Dermis microvascular lymphatic vessel endothelial cell (primary cell): ENCODE results near the gene PDGFRB. TPM values are rescaled to one million over a fixed set of nuclear protein-coding genes. Genes with fewer than 3 reads are reported as not detected.

Experiments
- DNase-seq, 2 donors: peaks; one replicate each; pipeline versions ENCODE4 v3.0.0 to v3.0.0-alpha.2; 2010; ENCODE audit warnings: low read depth in 2 of 2
- total RNA-seq: library from RNA; depleted of rRNA; stranded (reverse); fragments of >200 nt; gene quantifications from 2 replicates; pipeline ENCODE4 v1.2.1, GENCODE V29; 2014

Gene PDGFRB
- total RNA-seq, 1 donor from 2014 or later: 5.0 TPM

GRCh38 chr5:150181766-150182545 lies 26.3 kb upstream of the PDGFRB start:
- no peak for DNase-seq

- no peak for DNase-seq
Measured at GRCh38 chr5:150181027-150181426, 25.4 kb upstream of the PDGFRB start.

- peak; percentile 12 to 51 for DNase-seq
Measured at GRCh38 chr5:150180241-150181026, 24.8 kb upstream of the PDGFRB start.

GRCh38 chr5:150179019-150179620 lies 23.5 kb upstream of the PDGFRB start:
- DNase-seq: no peak

- DNase-seq: no peak
Measured at GRCh38 chr5:150178262-150178661, 22.6 kb upstream of the PDGFRB start.

GRCh38 chr5:150177721-150178120 lies 22.1 kb upstream of the PDGFRB start:
- no peak for DNase-seq

- DNase-seq: no peak
Measured at GRCh38 chr5:150176745-150177477, 21.3 kb upstream of the PDGFRB start.

GRCh38 chr5:150175536-150175935 lies 19.9 kb upstream of the PDGFRB start:
- peak in 1 of 2 donors; percentile 56 for DNase-seq

GRCh38 chr5:150175076-150175475 lies 19.4 kb upstream of the PDGFRB start:
- no peak for DNase-seq

- no peak for DNase-seq
Measured at GRCh38 chr5:150174285-150174684, 18.6 kb upstream of the PDGFRB start.

GRCh38 chr5:150173161-150173560 lies 17.5 kb upstream of the PDGFRB start:
- no peak for DNase-seq

- DNase-seq: no peak
Measured at GRCh38 chr5:150172556-150172955, 16.9 kb upstream of the PDGFRB start.

- no peak for DNase-seq
Measured at GRCh38 chr5:150172145-150172544, 16.5 kb upstream of the PDGFRB start.

- peak in 1 of 2 donors; percentile 21 for DNase-seq
Measured at GRCh38 chr5:150168864-150169263, 13.2 kb upstream of the PDGFRB start.

- DNase-seq: no peak
Measured at GRCh38 chr5:150167908-150168307, 12.3 kb upstream of the PDGFRB start.

- no peak for DNase-seq
Measured at GRCh38 chr5:150167512-150167850, 11.8 kb upstream of the PDGFRB start.

GRCh38 chr5:150166650-150167511 lies 11.2 kb upstream of the PDGFRB start, which contains the start of gene CDX1:
Gene CDX1 (plus strand): TSS chr5:150166778. CDS start chr5:150166877, 99 bp downstream.
- no peak for DNase-seq

GRCh38 chr5:150166037-150166649 lies 10.5 kb upstream of the PDGFRB start:
- DNase-seq: no peak

- no peak for DNase-seq
Measured at GRCh38 chr5:150164211-150164980, 8.8 kb upstream of the PDGFRB start.
